A204.1 (cell line): ENCODE results near the gene SPEF2.

ENCODE experiments used
- FAIRE-seq: peaks from 2 replicates; lab custom pipeline; 2012; peaks lifted over from hg19 to GRCh38; lab: Jason Lieb, UNC

SPEF2 gene

GRCh38 chr5:35617435-35618303 lies at the start of gene SPEF2:
Gene SPEF2 (plus strand): TSS chr5:35617863. CDS start chr5:35617998, 135 bp downstream.
- FAIRE-seq, result peak; percentile 85

GRCh38 chr5:35575578-35575977 lies 42.1 kb upstream of the SPEF2 start:
- no peak for FAIRE-seq

GRCh38 chr5:35587419-35587818 lies 30.2 kb upstream of the SPEF2 start:
- no peak for FAIRE-seq

GRCh38 chr5:35593338-35593737 lies 24.3 kb upstream of the SPEF2 start:
- FAIRE-seq, result no peak

- FAIRE-seq, result peak; percentile 85
These were observed 18.8 kb upstream of the SPEF2 start for GRCh38 chr5:35598707-35599370.

- FAIRE-seq, result no peak
These were observed 17.1 kb upstream of the SPEF2 start for GRCh38 chr5:35600591-35600990.

GRCh38 chr5:35608881-35609779 lies 8.5 kb upstream of the SPEF2 start:
- FAIRE-seq, result no peak

GRCh38 chr5:35617060-35617434 lies 616 bp upstream of the SPEF2 start:
- FAIRE-seq, result no peak

GRCh38 chr5:35618304-35618636 lies 607 bp downstream of the SPEF2 start:
- no peak for FAIRE-seq

GRCh38 chr5:35618781-35619180 lies 1.1 kb downstream of the SPEF2 start:
- no peak for FAIRE-seq

GRCh38 chr5:35622974-35623373 lies 5.3 kb downstream of the SPEF2 start:
- no peak for FAIRE-seq

GRCh38 chr5:35623991-35624390 lies 6.3 kb downstream of the SPEF2 start:
- no peak for FAIRE-seq

GRCh38 chr5:35626108-35626507 lies 8.4 kb downstream of the SPEF2 start:
- no peak for FAIRE-seq

- no peak for FAIRE-seq
These were observed 8.9 kb downstream of the SPEF2 start for GRCh38 chr5:35626553-35626952.

GRCh38 chr5:35634326-35634725 lies 16.7 kb downstream of the SPEF2 start:
- FAIRE-seq, result no peak

GRCh38 chr5:35640623-35641022 lies 23.0 kb downstream of the SPEF2 start:
- FAIRE-seq, result no peak

- no peak for FAIRE-seq
These were observed 26.9 kb downstream of the SPEF2 start for GRCh38 chr5:35644543-35644942.

GRCh38 chr5:35647128-35647527 lies 29.5 kb downstream of the SPEF2 start:
- no peak for FAIRE-seq

- FAIRE-seq, result no peak
These were observed 30.0 kb downstream of the SPEF2 start for GRCh38 chr5:35647712-35648111.

GRCh38 chr5:35651002-35651756 lies 33.5 kb downstream of the SPEF2 start:
- no peak for FAIRE-seq

- FAIRE-seq, result no peak
These were observed 39.1 kb downstream of the SPEF2 start for GRCh38 chr5:35656721-35657120.

GRCh38 chr5:35657877-35658276 lies 40.2 kb downstream of the SPEF2 start:
- no peak for FAIRE-seq
